Caki2 (cell line): ENCODE results near the gene ZDHHC14. TPM values are rescaled to one million over a fixed set of nuclear protein-coding genes. Genes with fewer than 3 reads are reported as not detected.
A peak's percentile ranks its signal among the peaks of the same experiment; 100 is the strongest.

Source experiments
- DNase-seq: peaks from one replicate; pipeline ENCODE4 v3.0.0-alpha.2; 2015; ENCODE audit warnings: low read depth
- in situ Hi-C: cut with HindIII; loops from 2 replicates; pipeline ENCODE4 v1.10.0; 2016; ENCODE audit warnings: low sequenced_read_pairs, low pct_unique_long_range_greater_than_20kb, mixed read lengths
- total RNA-seq: library from RNA; depleted of rRNA; stranded (reverse); fragments of >200 nt; shearing (Covaris generic); gene quantifications from 2 replicates; pipeline ENCODE4 v1.2.3, GENCODE V29; 2014; ENCODE audit warnings: low replicate concordance

The ZDHHC14 gene
- total RNA-seq, 1 experiment from 2014 or later, result 9.8 TPM

- DNase-seq, result peak; percentile 75
- in situ Hi-C loops, result no loop called here
These were observed 137.6 kb downstream of the ZDHHC14 start for GRCh38 chr6:157518397-157519250.

GRCh38 chr6:157519255-157520116, 138.5 kb downstream of the ZDHHC14 start:
- no peak for DNase-seq
- in situ Hi-C loops, result no loop called here

- in situ Hi-C loops, result no loop called here
- no peak for DNase-seq
These were observed 139.1 kb downstream of the ZDHHC14 start for GRCh38 chr6:157520117-157520406.

- in situ Hi-C loops, result no loop called here
- DNase-seq, result no peak
These were observed 139.8 kb downstream of the ZDHHC14 start for GRCh38 chr6:157520596-157521361.

GRCh38 chr6:157521362-157522335, 140.7 kb downstream of the ZDHHC14 start:
- in situ Hi-C loops, result no loop called here
- DNase-seq, result no peak

GRCh38 chr6:157522472-157522871, 141.5 kb downstream of the ZDHHC14 start:
- no peak for DNase-seq
- in situ Hi-C loops, result no loop called here

GRCh38 chr6:157524735-157525134, 143.7 kb downstream of the ZDHHC14 start:
- in situ Hi-C loops, result no loop called here

GRCh38 chr6:157525292-157525889, 144.4 kb downstream of the ZDHHC14 start:
- no peak for DNase-seq
- in situ Hi-C loops, result no loop called here

More at GRCh38 chr6:157524735-157525134, 143.7 kb downstream of the ZDHHC14 start:
- no peak for DNase-seq

- DNase-seq, result no peak
These were observed 145.0 kb downstream of the ZDHHC14 start for GRCh38 chr6:157525918-157526425.

GRCh38 chr6:157527471-157527907, 146.5 kb downstream of the ZDHHC14 start:
- no peak for DNase-seq
- in situ Hi-C loops, result no loop called here

More at GRCh38 chr6:157525918-157526425, 145.0 kb downstream of the ZDHHC14 start:
- in situ Hi-C loops, result no loop called here

- no peak for DNase-seq
- in situ Hi-C loops, result no loop called here
These were observed 148.1 kb downstream of the ZDHHC14 start for GRCh38 chr6:157528931-157529653.

- DNase-seq, result no peak
- in situ Hi-C loops, result no loop called here
These were observed 148.7 kb downstream of the ZDHHC14 start for GRCh38 chr6:157529654-157530039.

- DNase-seq, result no peak
- in situ Hi-C loops, result no loop called here
These were observed 149.1 kb downstream of the ZDHHC14 start for GRCh38 chr6:157530126-157530525.

- in situ Hi-C loops, result no loop called here
- DNase-seq, result no peak
These were observed 149.8 kb downstream of the ZDHHC14 start for GRCh38 chr6:157530724-157531168.

GRCh38 chr6:157531169-157531985, 150.4 kb downstream of the ZDHHC14 start:
- DNase-seq, result no peak
- in situ Hi-C loops, result no loop called here

- no peak for DNase-seq
- in situ Hi-C loops, result no loop called here
These were observed 151.0 kb downstream of the ZDHHC14 start for GRCh38 chr6:157531986-157532365.
